Osteocyte (in vitro differentiated cells): ENCODE data around the gene FMN2. TPM values are rescaled to one million over a fixed set of nuclear protein-coding genes. Genes with fewer than 3 reads are reported as not detected.
"Not testable (repeated sequence)": the region's sequence is repeated elsewhere in the genome, so short reads cannot be mapped to it uniquely, and the experiment has no call there.

ENCODE experiments used
- DNase-seq: peaks from one replicate; pipeline ENCODE4 v3.0.0; 2021; ENCODE audit warnings: mixed read lengths; ENCODE audit not compliant: unreplicated experiment; ENCODE audit errors: extremely low spot score
- H3K27ac Mint-ChIP-seq: one replicate; pipeline ENCODE4 v1.8.0; 2021; ENCODE audit warnings: mild to moderate bottlenecking, mixed read lengths; ENCODE audit not compliant: unreplicated experiment
- H3K27me3 Mint-ChIP-seq: one replicate; pipeline ENCODE4 v1.8.0; 2021; ENCODE audit warnings: mixed read lengths; ENCODE audit not compliant: unreplicated experiment
- H3K36me3 Mint-ChIP-seq: one replicate; pipeline ENCODE4 v1.8.0; 2021; ENCODE audit warnings: mixed read lengths; ENCODE audit not compliant: unreplicated experiment
- H3K4me1 Mint-ChIP-seq: one replicate; pipeline ENCODE4 v1.8.0; 2021; ENCODE audit warnings: mixed read lengths; ENCODE audit not compliant: unreplicated experiment
- H3K4me3 Mint-ChIP-seq: one replicate; pipeline ENCODE4 v1.8.0; 2021; ENCODE audit warnings: mild to moderate bottlenecking, moderate library complexity, mixed read lengths; ENCODE audit not compliant: unreplicated experiment
- H3K9me3 Mint-ChIP-seq: one replicate; pipeline ENCODE4 v1.8.0; 2021; ENCODE audit warnings: mixed read lengths; ENCODE audit not compliant: unreplicated experiment
- CTCF ChIP-seq: fragments of 200-600 bp; sonication (generic); IDR thresholded peaks from 2 replicates; pipeline ENCODE4 v1.5.0; 2021; ENCODE audit warnings: antibody characterized with exemption, mild to moderate bottlenecking, moderate library complexity
- total RNA-seq: library from RNA; stranded (reverse); gene quantifications from 2 replicates; pipeline ENCODE4 v1.2.1, GENCODE V29; 2021

Gene FMN2
- total RNA-seq, 1 donor from 2014 or later: 8.6 TPM

GRCh38 chr1:240170806-240171205, 79.1 kb downstream of the FMN2 start:
- no peaks in the 10 kb centered on the region for H3K9me3 Mint-ChIP-seq

GRCh38 chr1:240171907-240172306, 80.2 kb downstream of the FMN2 start:
- no peaks in the 10 kb centered on the region for H3K9me3 Mint-ChIP-seq
- H3K4me3 Mint-ChIP-seq: no peak overlapping the region
- H3K4me1 Mint-ChIP-seq: peaks cover 4% of the 10 kb centered on the region
- no peak for TF ChIP-seq CTCF
- H3K36me3 Mint-ChIP-seq: peaks cover 3% of the 10 kb centered on the region
- DNase-seq: no peak
- no peaks in the 10 kb centered on the region for H3K27me3 Mint-ChIP-seq
- H3K27ac Mint-ChIP-seq: no peak overlapping the region

More at GRCh38 chr1:240170806-240171205, 79.1 kb downstream of the FMN2 start:
- peaks cover 3% of the 10 kb centered on the region for H3K36me3 Mint-ChIP-seq
- no peak overlapping the region for H3K4me3 Mint-ChIP-seq
- peaks cover 4% of the 10 kb centered on the region for H3K4me1 Mint-ChIP-seq
- H3K27me3 Mint-ChIP-seq: no peaks in the 10 kb centered on the region
- H3K27ac Mint-ChIP-seq: no peak overlapping the region
- TF ChIP-seq CTCF: no peak
- DNase-seq: no peak

- H3K4me1 Mint-ChIP-seq: peaks cover 4% of the 10 kb centered on the region
- H3K36me3 Mint-ChIP-seq: peaks cover 3% of the 10 kb centered on the region
- no peak for DNase-seq
- no peaks in the 10 kb centered on the region for H3K9me3 Mint-ChIP-seq
- TF ChIP-seq CTCF: no peak
- no peaks in the 10 kb centered on the region for H3K27me3 Mint-ChIP-seq
- H3K4me3 Mint-ChIP-seq: no peak overlapping the region
- no peak overlapping the region for H3K27ac Mint-ChIP-seq
Observed at GRCh38 chr1:240173836-240174235, 82.2 kb downstream of the FMN2 start.

GRCh38 chr1:240174734-240175133, 83.1 kb downstream of the FMN2 start:
- DNase-seq: no peak
- Mint-ChIP-seq H3K36me3 (peaks cover 7% of the 10 kb centered on the region), H3K27ac (no peak overlapping the region), H3K27me3 (no peaks in the 10 kb centered on the region), H3K9me3 (no peaks in the 10 kb centered on the region), H3K4me1 (peaks cover 4% of the 10 kb centered on the region), H3K4me3 (no peak overlapping the region)
- no peak for TF ChIP-seq CTCF

- TF ChIP-seq CTCF: no peak
- no peak overlapping the region for H3K4me3 Mint-ChIP-seq
- DNase-seq: no peak
- no peaks in the 10 kb centered on the region for H3K27me3 Mint-ChIP-seq
- peaks cover 8% of the 10 kb centered on the region for H3K36me3 Mint-ChIP-seq
- peaks cover 4% of the 10 kb centered on the region for H3K4me1 Mint-ChIP-seq
- no peak overlapping the region for H3K27ac Mint-ChIP-seq
- H3K9me3 Mint-ChIP-seq: no peaks in the 10 kb centered on the region
Observed at GRCh38 chr1:240178366-240178765, 86.7 kb downstream of the FMN2 start.

- H3K27me3 Mint-ChIP-seq, H3K27ac Mint-ChIP-seq, DNase-seq, H3K9me3 Mint-ChIP-seq, H3K36me3 Mint-ChIP-seq, H3K4me1 Mint-ChIP-seq, H3K4me3 Mint-ChIP-seq: not testable (repeated sequence)
Observed at GRCh38 chr1:240184682-240185081, 93.0 kb downstream of the FMN2 start.
